ENCODE data around the gene PKIB. TPM values are rescaled to one million over a fixed set of nuclear protein-coding genes. Genes with fewer than 3 reads are reported as not detected.
"Not testable (repeated sequence)": the region's sequence is repeated elsewhere in the genome, so short reads cannot be mapped to it uniquely, and the experiment has no call there.

PKIB gene
- total RNA-seq, 2 donors from 2014 or later = 1.1 TPM; not detected in 1

- no peaks in the 10 kb centered on the region for H3K9me3 Mint-ChIP-seq
- H3K27ac Mint-ChIP-seq = no peak overlapping the region
- ATAC-seq (replicated peaks) = no peak
- no peak overlapping the region for H3K4me3 Mint-ChIP-seq
- H3K27me3 Mint-ChIP-seq = peaks cover 8% of the 10 kb centered on the region
- H3K4me1 Mint-ChIP-seq = no peaks in the 10 kb centered on the region
- H3K36me3 Mint-ChIP-seq (ENCODE audit: low read depth) = no peaks in the 10 kb centered on the region
Measured at GRCh38 chr6:122718616-122719015, 108.4 kb downstream of the PKIB start.

- Mint-ChIP-seq H3K9me3 (no peaks in the 10 kb centered on the region), H3K27ac (no peak overlapping the region), H3K4me3 (no peak overlapping the region), H3K27me3 (peaks cover 8% of the 10 kb centered on the region), H3K36me3 (ENCODE audit: low read depth) (no peaks in the 10 kb centered on the region), H3K4me1 (no peaks in the 10 kb centered on the region)
- no peak for ATAC-seq (replicated peaks)
Measured at GRCh38 chr6:122719176-122719575, 109.0 kb downstream of the PKIB start.

- Mint-ChIP-seq H3K4me1 (no peaks in the 10 kb centered on the region), H3K27ac (no peak overlapping the region), H3K36me3 (ENCODE audit: low read depth) (no peaks in the 10 kb centered on the region), H3K27me3 (peaks cover 9% of the 10 kb centered on the region), H3K9me3 (no peaks in the 10 kb centered on the region), H3K4me3 (no peak overlapping the region)
- no peak for ATAC-seq (replicated peaks)
Measured at GRCh38 chr6:122722746-122723145, 112.5 kb downstream of the PKIB start.

GRCh38 chr6:122726649-122727048 is 116.4 kb downstream of the PKIB start:
- Mint-ChIP-seq H3K4me3 (no peak overlapping the region), H3K36me3 (ENCODE audit: low read depth) (no peaks in the 10 kb centered on the region), H3K9me3 (no peaks in the 10 kb centered on the region), H3K4me1 (no peaks in the 10 kb centered on the region), H3K27me3 (peaks cover 5% of the 10 kb centered on the region), H3K27ac (no peak overlapping the region)
- ATAC-seq (replicated peaks) = no peak

- ATAC-seq (replicated peaks) = no peak
- H3K9me3 Mint-ChIP-seq = no peaks in the 10 kb centered on the region
- H3K4me3 Mint-ChIP-seq = no peak overlapping the region
- no peaks in the 10 kb centered on the region for H3K36me3 Mint-ChIP-seq (ENCODE audit: low read depth)
- H3K27ac Mint-ChIP-seq = no peak overlapping the region
- peaks cover 5% of the 10 kb centered on the region for H3K27me3 Mint-ChIP-seq
- no peaks in the 10 kb centered on the region for H3K4me1 Mint-ChIP-seq
Measured at GRCh38 chr6:122727244-122727643, 117.0 kb downstream of the PKIB start.

- Mint-ChIP-seq H3K27ac (no peak overlapping the region), H3K4me1 (no peaks in the 10 kb centered on the region), H3K36me3 (ENCODE audit: low read depth) (no peaks in the 10 kb centered on the region), H3K4me3 (no peak overlapping the region), H3K27me3 (peaks cover 9% of the 10 kb centered on the region), H3K9me3 (no peaks in the 10 kb centered on the region)
- ATAC-seq (replicated peaks) = no peak
Measured at GRCh38 chr6:122730334-122730733, 120.1 kb downstream of the PKIB start.

GRCh38 chr6:122730775-122731386 is 120.7 kb downstream of the PKIB start:
- H3K4me3 Mint-ChIP-seq = no peak overlapping the region
- peaks cover 9% of the 10 kb centered on the region for H3K27me3 Mint-ChIP-seq
- H3K27ac Mint-ChIP-seq = no peak overlapping the region
- H3K36me3 Mint-ChIP-seq (ENCODE audit: low read depth) = no peaks in the 10 kb centered on the region
- no peak for ATAC-seq (replicated peaks)
- no peaks in the 10 kb centered on the region for H3K9me3 Mint-ChIP-seq
- H3K4me1 Mint-ChIP-seq = no peaks in the 10 kb centered on the region

- Mint-ChIP-seq H3K4me3 (no peak overlapping the region), H3K27me3 (peaks cover 4% of the 10 kb centered on the region), H3K27ac (no peak overlapping the region), H3K9me3 (no peaks in the 10 kb centered on the region), H3K4me1 (no peaks in the 10 kb centered on the region), H3K36me3 (ENCODE audit: low read depth) (no peaks in the 10 kb centered on the region)
- no peak for ATAC-seq (replicated peaks)
Measured at GRCh38 chr6:122733259-122733658, 123.1 kb downstream of the PKIB start.

GRCh38 chr6:122734529-122735395 is 124.6 kb downstream of the PKIB start:
- Mint-ChIP-seq H3K27ac (no peak overlapping the region), H3K27me3 (peaks cover 4% of the 10 kb centered on the region), H3K4me1 (no peaks in the 10 kb centered on the region), H3K9me3 (no peaks in the 10 kb centered on the region), H3K36me3 (ENCODE audit: low read depth) (no peaks in the 10 kb centered on the region), H3K4me3 (no peak overlapping the region)
- no peak for ATAC-seq (replicated peaks)

- no peaks in the 10 kb centered on the region for H3K36me3 Mint-ChIP-seq (ENCODE audit: low read depth)
- no peak overlapping the region for H3K4me3 Mint-ChIP-seq
- peaks cover 4% of the 10 kb centered on the region for H3K27me3 Mint-ChIP-seq
- H3K4me1 Mint-ChIP-seq = no peaks in the 10 kb centered on the region
- ATAC-seq (replicated peaks) = no peak
- H3K27ac Mint-ChIP-seq = no peak overlapping the region
- no peaks in the 10 kb centered on the region for H3K9me3 Mint-ChIP-seq
Measured at GRCh38 chr6:122735582-122735981, 125.4 kb downstream of the PKIB start.

GRCh38 chr6:122736163-122736562 is 126.0 kb downstream of the PKIB start:
- H3K27me3 Mint-ChIP-seq = peaks cover 4% of the 10 kb centered on the region
- H3K36me3 Mint-ChIP-seq (ENCODE audit: low read depth) = no peaks in the 10 kb centered on the region
- no peak for ATAC-seq (replicated peaks)
- no peak overlapping the region for H3K4me3 Mint-ChIP-seq
- no peak overlapping the region for H3K27ac Mint-ChIP-seq
- H3K4me1 Mint-ChIP-seq = no peaks in the 10 kb centered on the region
- no peaks in the 10 kb centered on the region for H3K9me3 Mint-ChIP-seq

GRCh38 chr6:122736616-122737015 is 126.4 kb downstream of the PKIB start:
- Mint-ChIP-seq H3K4me1 (no peaks in the 10 kb centered on the region), H3K36me3 (ENCODE audit: low read depth) (no peaks in the 10 kb centered on the region), H3K27ac (no peak overlapping the region), H3K4me3 (no peak overlapping the region), H3K27me3 (peaks cover 4% of the 10 kb centered on the region), H3K9me3 (no peaks in the 10 kb centered on the region)
- ATAC-seq (replicated peaks) = no peak

- no peaks in the 10 kb centered on the region for H3K36me3 Mint-ChIP-seq (ENCODE audit: low read depth)
- H3K9me3 Mint-ChIP-seq = no peaks in the 10 kb centered on the region
- no peaks in the 10 kb centered on the region for H3K4me1 Mint-ChIP-seq
- ATAC-seq (replicated peaks) = no peak
- no peak overlapping the region for H3K27ac Mint-ChIP-seq
- H3K4me3 Mint-ChIP-seq = no peak overlapping the region
- peaks cover 3% of the 10 kb centered on the region for H3K27me3 Mint-ChIP-seq
Measured at GRCh38 chr6:122740091-122740490, 129.9 kb downstream of the PKIB start.

- Mint-ChIP-seq H3K4me3 (no peak overlapping the region), H3K27me3 (peaks cover 3% of the 10 kb centered on the region), H3K36me3 (ENCODE audit: low read depth) (no peaks in the 10 kb centered on the region), H3K4me1 (no peaks in the 10 kb centered on the region), H3K9me3 (no peaks in the 10 kb centered on the region), H3K27ac (no peak overlapping the region)
- no peak for ATAC-seq (replicated peaks)
Measured at GRCh38 chr6:122740936-122741335, 130.7 kb downstream of the PKIB start.

GRCh38 chr6:122744247-122744646 is 134.0 kb downstream of the PKIB start:
- H3K27me3 Mint-ChIP-seq; H3K27ac Mint-ChIP-seq; ATAC-seq (replicated peaks); H3K9me3 Mint-ChIP-seq; H3K4me1 Mint-ChIP-seq; H3K4me3 Mint-ChIP-seq; H3K36me3 Mint-ChIP-seq (ENCODE audit: low read depth): not testable (repeated sequence)
